Kidney (tissue), 14 donors: ENCODE results near the gene DOCK10. TPM values are rescaled to one million over a fixed set of nuclear protein-coding genes. Genes with fewer than 3 reads are reported as not detected.

Experiments used
- DNase-seq, 5 donors: peaks; one replicate each; pipeline ENCODE4 v3.0.0-alpha.2; 2013 to 2020
- FAIRE-seq: peaks from 2 replicates; lab custom pipeline; 2012; peaks lifted over from hg19 to GRCh38; lab: Jason Lieb, UNC
- H3K27ac ChIP-seq, 2 donors: one replicate each; pipeline ENCODE4 v1.7.0; 2013; ENCODE audit warnings: low read depth in 2 of 2, low read length in 2 of 2, inconsistent platforms in 1 of 2
- H3K27me3 ChIP-seq: one replicate; pipeline ENCODE4 v1.7.1; 2013; ENCODE audit warnings: low read length, inconsistent platforms; ENCODE audit not compliant: control insufficient read depth, insufficient read depth
- H3K36me3 ChIP-seq, 3 donors: one replicate each; pipeline versions ENCODE4 v1.7.0 to v1.7.1; 2013; ENCODE audit warnings: low read length in 3 of 3, control low read depth in 1 of 3, inconsistent platforms in 1 of 3; ENCODE audit not compliant: insufficient read depth in 3 of 3, control insufficient read depth in 2 of 3
- H3K4me1 ChIP-seq, 3 donors: one replicate each; pipeline versions ENCODE4 v1.7.0 to v1.7.1; 2013; ENCODE audit warnings: low read length in 3 of 3, inconsistent platforms in 1 of 3, low read depth in 1 of 3; ENCODE audit not compliant: control insufficient read depth in 2 of 3, insufficient read depth in 2 of 3
- H3K4me3 ChIP-seq, 3 donors: one replicate each; pipeline versions ENCODE4 v1.7.0 to v1.8.1; 2013; ENCODE audit warnings: low read length in 3 of 3, control low read depth in 1 of 3, inconsistent platforms in 1 of 3
- H3K9ac ChIP-seq, 3 donors: one replicate each; pipeline versions ENCODE4 v1.7.0 to v1.7.1; 2013; ENCODE audit warnings: low read length in 3 of 3, control low read depth in 1 of 3, inconsistent platforms in 1 of 3
- H3K9me3 ChIP-seq, 3 donors: one replicate each; pipeline versions ENCODE4 v1.7.0 to v1.7.1; 2013; ENCODE audit warnings: low read length in 3 of 3, control low read depth in 1 of 3, inconsistent platforms in 1 of 3; ENCODE audit not compliant: control insufficient read depth in 2 of 3, insufficient read depth in 1 of 3
- intact Hi-C: fragments of 100-400 bp; cut with DNase I; formaldehyde crosslinking; loops from one replicate; pipeline ENCODE4 v1.11.1; 2022
- polyA plus RNA-seq: library from polyadenylated mRNA; stranded (reverse); fragments of 350-450 nt; fragmentation: Illumina TruSeq; extraction: RNeasy Lipid Tissue Mini Kit (QIAGEN cat#74804); gene quantifications from one replicate; pipeline ENCODE4 v1.2.3, GENCODE V29; 2014; ENCODE audit warnings: low read depth, low replicate concordance; ENCODE audit not compliant: insufficient read depth
- total RNA-seq: library from RNA; stranded (reverse); fragmentation: NEBNext Ultra II Directional; extraction: Animal tissue kit (Norgen Biotek cat#: 25700); gene quantifications from one replicate; pipeline ENCODE4 v1.2.1, GENCODE V29; 2021
- TF ChIP-seq, protein P1 (sequence below): IDR thresholded peaks from 3 replicates; pipeline ENCODE4 v1.5.1; 2012; ENCODE audit warnings: mild to moderate bottlenecking, moderate library complexity, borderline replicate concordance; ENCODE audit not compliant: insufficient read depth; ENCODE audit errors: extremely low read depth
- donor health status: control.
- donor health status: control.
- donor health status: control.
- donor health status: control.
- donor health status: control.
- donor health status: DM: yes; HTN: yes; CAD: no.
- donor health status: Normal renal cell carcinoma (clear cell type).

The DOCK10 gene
- total and polyA plus RNA-seq, 2 donors from 2014 or later: 2.1 to 33.8 TPM

DNA sequence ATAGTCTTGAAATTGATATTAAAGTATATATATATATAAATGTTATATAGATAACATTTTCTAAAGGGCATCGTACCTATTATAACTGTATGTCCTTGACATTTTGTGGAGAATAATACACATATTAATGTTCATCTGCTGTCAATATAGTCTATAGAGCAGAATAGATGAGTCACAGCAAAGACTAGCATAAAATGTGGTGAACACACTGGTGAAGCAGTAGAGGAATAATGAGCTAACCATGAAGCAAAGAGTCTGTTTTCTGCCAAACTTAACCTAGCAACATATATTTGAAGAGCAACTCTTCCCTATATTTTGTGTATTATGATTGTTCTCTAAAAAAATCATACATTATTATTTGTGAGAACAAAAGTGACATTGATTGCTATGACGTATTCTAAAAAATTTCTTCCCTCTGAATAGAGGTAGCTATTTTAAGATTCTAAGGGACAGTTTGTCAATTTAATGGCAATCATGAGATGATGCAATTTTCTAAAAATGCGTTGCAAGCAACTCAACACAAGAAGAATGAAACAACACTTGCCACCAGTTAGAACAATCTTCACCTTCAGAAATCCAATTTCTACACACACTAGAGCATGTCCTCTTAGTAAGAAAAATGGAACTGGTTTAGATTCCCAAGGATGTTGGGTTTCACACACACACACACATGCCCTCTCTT lies 22.0 kb downstream of the DOCK10 start:
- Histone ChIP-seq H3K27me3 (no peaks in the 10 kb centered on the region), H3K4me1 (peaks cover 0 to 9% (median 0%) of the 10 kb centered on the region in 3 donors), H3K36me3 (no peaks in the 10 kb centered on the region), H3K9me3 (no peaks in the 10 kb centered on the region), H3K9ac (no peak overlapping the region), H3K4me3 (no peak overlapping the region), H3K27ac (no peak overlapping the region)
- TF ChIP-seq, protein P1, sequence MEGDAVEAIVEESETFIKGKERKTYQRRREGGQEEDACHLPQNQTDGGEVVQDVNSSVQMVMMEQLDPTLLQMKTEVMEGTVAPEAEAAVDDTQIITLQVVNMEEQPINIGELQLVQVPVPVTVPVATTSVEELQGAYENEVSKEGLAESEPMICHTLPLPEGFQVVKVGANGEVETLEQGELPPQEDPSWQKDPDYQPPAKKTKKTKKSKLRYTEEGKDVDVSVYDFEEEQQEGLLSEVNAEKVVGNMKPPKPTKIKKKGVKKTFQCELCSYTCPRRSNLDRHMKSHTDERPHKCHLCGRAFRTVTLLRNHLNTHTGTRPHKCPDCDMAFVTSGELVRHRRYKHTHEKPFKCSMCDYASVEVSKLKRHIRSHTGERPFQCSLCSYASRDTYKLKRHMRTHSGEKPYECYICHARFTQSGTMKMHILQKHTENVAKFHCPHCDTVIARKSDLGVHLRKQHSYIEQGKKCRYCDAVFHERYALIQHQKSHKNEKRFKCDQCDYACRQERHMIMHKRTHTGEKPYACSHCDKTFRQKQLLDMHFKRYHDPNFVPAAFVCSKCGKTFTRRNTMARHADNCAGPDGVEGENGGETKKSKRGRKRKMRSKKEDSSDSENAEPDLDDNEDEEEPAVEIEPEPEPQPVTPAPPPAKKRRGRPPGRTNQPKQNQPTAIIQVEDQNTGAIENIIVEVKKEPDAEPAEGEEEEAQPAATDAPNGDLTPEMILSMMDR: no peak
- intact Hi-C loops: no loop called here
- DNase-seq: no peak
- FAIRE-seq: no peak

DNA sequence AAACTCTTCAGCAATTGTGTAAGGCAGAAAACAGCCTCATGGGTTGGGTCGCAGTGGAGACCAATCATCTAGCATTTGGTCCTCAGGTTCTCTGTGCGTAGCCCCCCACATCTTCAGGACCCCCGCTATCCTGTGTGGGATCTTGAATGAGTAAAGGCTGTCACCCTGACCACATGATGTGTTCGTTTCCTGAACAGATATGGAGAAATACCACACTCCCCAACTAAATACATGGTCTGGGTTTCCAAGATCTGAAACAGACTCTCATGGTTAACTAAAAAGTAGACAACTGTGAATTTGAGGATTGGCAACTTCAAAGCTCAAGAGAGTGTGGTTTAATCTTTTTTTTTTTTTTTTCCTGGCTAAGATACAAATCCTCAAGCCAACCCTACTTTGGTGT lies 23.2 kb downstream of the DOCK10 start:
- H3K9me3 ChIP-seq: no peaks in the 10 kb centered on the region
- intact Hi-C loops: no loop called here
- no peak overlapping the region for H3K9ac ChIP-seq
- H3K27me3 ChIP-seq: no peaks in the 10 kb centered on the region
- DNase-seq (no peak), FAIRE-seq (no peak)
- TF ChIP-seq, protein P1: no peak
- peaks cover 0 to 9% (median 0%) of the 10 kb centered on the region in 3 donors for H3K4me1 ChIP-seq
- H3K36me3 ChIP-seq: no peaks in the 10 kb centered on the region
- H3K4me3 ChIP-seq: no peak overlapping the region
- H3K27ac ChIP-seq: no peak overlapping the region

DNA sequence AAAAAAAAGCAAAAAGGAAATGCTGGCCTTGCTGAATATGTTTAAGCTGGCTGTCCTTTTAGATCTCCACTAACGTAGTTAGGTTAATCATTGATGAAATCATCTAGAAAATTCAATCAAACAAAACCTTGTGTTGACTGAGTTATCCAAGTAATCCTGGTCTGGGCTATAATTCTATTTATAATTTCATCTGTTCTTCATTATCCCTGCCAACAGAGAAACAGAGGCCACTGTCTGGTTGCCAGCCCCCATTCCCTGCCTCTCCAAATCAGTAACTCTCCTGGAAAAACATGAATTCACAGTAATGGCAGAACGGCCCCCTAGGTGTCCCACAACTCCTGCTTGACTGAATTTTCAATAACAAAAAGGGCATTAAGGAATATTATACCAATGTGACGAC lies 24.6 kb downstream of the DOCK10 start:
- TF ChIP-seq, protein P1: no peak
- H3K27ac ChIP-seq: no peak overlapping the region
- H3K36me3 ChIP-seq: no peaks in the 10 kb centered on the region
- intact Hi-C loops: no loop called here
- no peaks in the 10 kb centered on the region for H3K9me3 ChIP-seq
- H3K4me1 ChIP-seq: peaks cover 0 to 9% (median 0%) of the 10 kb centered on the region in 3 donors
- no peak overlapping the region for H3K4me3 ChIP-seq
- no peaks in the 10 kb centered on the region for H3K27me3 ChIP-seq
- H3K9ac ChIP-seq: no peak overlapping the region
- DNase-seq: no peak
- FAIRE-seq: no peak
